ENCODE results near the gene PTDSS2.

DNA sequence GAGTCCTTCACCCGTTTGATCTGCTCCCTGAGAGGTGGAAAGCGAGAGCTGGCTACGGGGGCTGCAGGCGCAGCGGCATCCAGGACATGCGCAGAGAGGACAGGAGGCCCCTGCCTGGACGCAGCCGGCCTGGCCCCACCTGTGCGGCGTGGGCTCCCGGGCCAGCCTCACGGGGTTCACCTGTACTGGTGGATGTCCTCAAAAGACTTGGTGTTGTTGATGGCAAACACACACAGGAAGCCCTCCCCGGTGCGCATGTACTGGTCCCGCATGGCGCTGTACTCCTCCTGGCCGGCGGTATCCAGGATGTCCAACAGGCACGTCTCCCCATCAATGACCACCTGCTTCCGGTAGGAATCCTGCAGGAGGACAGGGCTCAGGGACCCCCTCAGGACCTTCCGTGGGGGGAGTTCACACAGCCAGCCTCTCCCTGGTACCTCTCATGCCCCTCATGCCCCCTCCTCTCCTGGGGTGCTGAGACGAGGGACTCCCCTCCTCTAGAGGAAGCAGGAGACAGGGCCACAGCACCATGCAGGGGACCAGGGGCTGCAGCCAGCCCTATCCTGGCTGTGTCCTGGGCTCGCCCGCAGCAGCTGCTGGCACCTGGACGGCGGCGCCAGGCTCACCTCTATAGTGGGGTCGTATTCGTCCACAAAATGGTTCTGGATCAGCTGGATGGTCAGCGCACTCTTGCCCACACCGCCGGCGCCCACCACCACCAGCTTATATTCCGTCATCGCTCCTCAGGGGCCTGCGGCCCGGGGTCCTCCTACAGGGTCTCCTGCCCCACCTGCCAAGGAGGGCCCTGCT is 83.7 kb downstream of the PTDSS2 start:
- TF ChIP-seq, protein P1, sequence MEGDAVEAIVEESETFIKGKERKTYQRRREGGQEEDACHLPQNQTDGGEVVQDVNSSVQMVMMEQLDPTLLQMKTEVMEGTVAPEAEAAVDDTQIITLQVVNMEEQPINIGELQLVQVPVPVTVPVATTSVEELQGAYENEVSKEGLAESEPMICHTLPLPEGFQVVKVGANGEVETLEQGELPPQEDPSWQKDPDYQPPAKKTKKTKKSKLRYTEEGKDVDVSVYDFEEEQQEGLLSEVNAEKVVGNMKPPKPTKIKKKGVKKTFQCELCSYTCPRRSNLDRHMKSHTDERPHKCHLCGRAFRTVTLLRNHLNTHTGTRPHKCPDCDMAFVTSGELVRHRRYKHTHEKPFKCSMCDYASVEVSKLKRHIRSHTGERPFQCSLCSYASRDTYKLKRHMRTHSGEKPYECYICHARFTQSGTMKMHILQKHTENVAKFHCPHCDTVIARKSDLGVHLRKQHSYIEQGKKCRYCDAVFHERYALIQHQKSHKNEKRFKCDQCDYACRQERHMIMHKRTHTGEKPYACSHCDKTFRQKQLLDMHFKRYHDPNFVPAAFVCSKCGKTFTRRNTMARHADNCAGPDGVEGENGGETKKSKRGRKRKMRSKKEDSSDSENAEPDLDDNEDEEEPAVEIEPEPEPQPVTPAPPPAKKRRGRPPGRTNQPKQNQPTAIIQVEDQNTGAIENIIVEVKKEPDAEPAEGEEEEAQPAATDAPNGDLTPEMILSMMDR (IDR thresholded peaks at IDR 0.05): no peak
- no peak for TF ChIP-seq POLR2AphosphoS5 (IDR thresholded peaks at IDR 0.05)
